NCI-H2107 treated with DMSO at 0.1 percent for 48 hours (cell line): Measurements from ENCODE around the gene ICOS.
"Not testable (repeated sequence)": the region's sequence is repeated elsewhere in the genome, so short reads cannot be mapped to it uniquely, and the experiment has no call there.

Experiments
- DNase-seq: peaks from one replicate; lab custom pipeline; 2025; ENCODE audit not compliant: unreplicated experiment; lab: John Stamatoyannopoulos, UW

The ICOS gene

GRCh38 chr2:203916756-203917155 lies 19.8 kb upstream of the ICOS start:
- DNase-seq: no peak

- DNase-seq: no peak
These were observed 18.3 kb upstream of the ICOS start for GRCh38 chr2:203918264-203918663.

GRCh38 chr2:203918839-203919238 lies 17.7 kb upstream of the ICOS start:
- DNase-seq: no peak

GRCh38 chr2:203925512-203926158 lies 10.9 kb upstream of the ICOS start:
- no peak for DNase-seq

- DNase-seq: peak; percentile 3
These were observed 7.7 kb upstream of the ICOS start for GRCh38 chr2:203928849-203929248.

GRCh38 chr2:203931262-203931661 lies 5.3 kb upstream of the ICOS start:
- DNase-seq: not testable (repeated sequence)

- DNase-seq: no peak
These were observed 2.5 kb upstream of the ICOS start for GRCh38 chr2:203934041-203934492.

GRCh38 chr2:203934711-203935438 lies 1.7 kb upstream of the ICOS start:
- no peak for DNase-seq

GRCh38 chr2:203935568-203935967 lies 995 bp upstream of the ICOS start:
- DNase-seq: no peak

GRCh38 chr2:203936949-203937348 lies 386 bp downstream of the ICOS start:
- no peak for DNase-seq

- DNase-seq: no peak
These were observed 1.2 kb downstream of the ICOS start for GRCh38 chr2:203937788-203938187.

GRCh38 chr2:203940039-203940438 lies 3.5 kb downstream of the ICOS start:
- no peak for DNase-seq

GRCh38 chr2:203943493-203944382 lies 7.2 kb downstream of the ICOS start:
- not testable (repeated sequence) for DNase-seq

GRCh38 chr2:203948733-203949132 lies 12.2 kb downstream of the ICOS start:
- DNase-seq: no peak

- DNase-seq: peak; percentile 4
These were observed 12.7 kb downstream of the ICOS start for GRCh38 chr2:203949228-203949627.

- DNase-seq: no peak
These were observed 14.9 kb downstream of the ICOS start for GRCh38 chr2:203951366-203951902.

GRCh38 chr2:203959265-203959664 lies 22.7 kb downstream of the ICOS start:
- no peak for DNase-seq

- no peak for DNase-seq
These were observed 23.1 kb downstream of the ICOS start for GRCh38 chr2:203959672-203960071.

- no peak for DNase-seq
These were observed 24.2 kb downstream of the ICOS start for GRCh38 chr2:203960811-203961210.

- DNase-seq: not testable (repeated sequence)
These were observed 28.6 kb downstream of the ICOS start for GRCh38 chr2:203965190-203965589.

GRCh38 chr2:203971251-203971650 lies 34.7 kb downstream of the ICOS start:
- no peak for DNase-seq
